Mesenchymal stem cell (in vitro differentiated cells and primary cell): ENCODE data around the gene KIF26B.

Experiments used
- DNase-seq: peaks from one replicate; pipeline ENCODE4 v3.0.0-alpha.2; 2013
- H2AFZ ChIP-seq: one replicate; pipeline ENCODE4 v1.6.1; 2013; ENCODE audit warnings: low read depth, mild to moderate bottlenecking, control low read depth, inconsistent platforms, low read length, moderate library complexity
- H2AK5ac ChIP-seq: 2 replicates; pipeline ENCODE4 v1.6.1; 2013; ENCODE audit warnings: low read length, moderate library complexity, mild to moderate bottlenecking, inconsistent platforms; ENCODE audit not compliant: severe bottlenecking
- H2BK120ac ChIP-seq: one replicate; pipeline ENCODE4 v1.6.1; 2013; ENCODE audit warnings: low read depth, mild to moderate bottlenecking, inconsistent platforms, low read length, moderate library complexity
- H2BK12ac ChIP-seq, 2 experiments: one replicate each; pipeline ENCODE4 v1.6.1; 2013; ENCODE audit warnings: inconsistent platforms in 2 of 2, low read length in 2 of 2, mild to moderate bottlenecking in 2 of 2, moderate library complexity in 2 of 2, control low read depth in 1 of 2
- H2BK15ac ChIP-seq: one replicate; pipeline ENCODE4 v1.6.1; 2013; ENCODE audit warnings: mild to moderate bottlenecking, low read depth, inconsistent platforms; ENCODE audit not compliant: poor library complexity, severe bottlenecking
- H2BK5ac ChIP-seq: 2 replicates; pipeline ENCODE4 v1.6.1; 2013; ENCODE audit warnings: low read depth, mild to moderate bottlenecking, low read length, control low read depth, inconsistent platforms; ENCODE audit not compliant: poor library complexity, severe bottlenecking
- H3K14ac ChIP-seq, 2 experiments: one replicate each; pipeline ENCODE4 v1.6.1; 2013; ENCODE audit warnings: inconsistent platforms in 2 of 2, low read length in 2 of 2, control low read depth in 1 of 2, mild to moderate bottlenecking in 1 of 2, moderate library complexity in 1 of 2
- H3K18ac ChIP-seq, 2 experiments: one replicate each; pipeline ENCODE4 v1.6.1; 2013; ENCODE audit warnings: inconsistent platforms in 2 of 2, low read length in 2 of 2, control low read depth in 1 of 2, low read depth in 1 of 2, mild to moderate bottlenecking in 1 of 2
- H3K23ac ChIP-seq, 2 experiments: one replicate each; pipeline ENCODE4 v1.6.1; 2013; ENCODE audit warnings: inconsistent platforms in 2 of 2, low read length in 2 of 2, mild to moderate bottlenecking in 2 of 2, moderate library complexity in 2 of 2, control low read depth in 1 of 2
- H3K27ac ChIP-seq: 2 replicates; pipeline ENCODE4 v1.5.1; 2013; ENCODE audit warnings: mild to moderate bottlenecking, moderate library complexity, low read length, control low read depth, inconsistent platforms; ENCODE audit not compliant: poor library complexity, severe bottlenecking
- H3K27me3 ChIP-seq, 2 experiments: 2 replicates each; pipeline versions ENCODE4 v1.6.1 to v1.7.0; 2013; ENCODE audit warnings: low read length in 2 of 2, mild to moderate bottlenecking in 2 of 2, moderate library complexity in 2 of 2, control low read depth in 1 of 2, inconsistent platforms in 1 of 2; ENCODE audit not compliant: control insufficient read depth in 1 of 2, insufficient read depth in 1 of 2
- H3K36me3 ChIP-seq, 2 experiments: 2 replicates each; pipeline versions ENCODE4 v1.6.1 to v1.7.0; 2013; ENCODE audit warnings: low read length in 2 of 2, control low read depth in 1 of 2, inconsistent platforms in 1 of 2, low read depth in 1 of 2, mild to moderate bottlenecking in 1 of 2; ENCODE audit not compliant: insufficient read depth in 2 of 2, control insufficient read depth in 1 of 2
- H3K4ac ChIP-seq, 2 experiments: one replicate each; pipeline ENCODE4 v1.6.1; 2013; ENCODE audit warnings: inconsistent platforms in 2 of 2, low read length in 2 of 2, mild to moderate bottlenecking in 2 of 2, moderate library complexity in 2 of 2, control low read depth in 1 of 2, low read depth in 1 of 2
- H3K4me1 ChIP-seq: 2 replicates; pipeline ENCODE4 v1.6.1; 2013; ENCODE audit warnings: low read depth, low read length, control low read depth; ENCODE audit not compliant: control insufficient read depth, insufficient read depth
- H3K4me2 ChIP-seq: 2 replicates; pipeline ENCODE4 v1.6.1; 2013; ENCODE audit warnings: low read length, mild to moderate bottlenecking, inconsistent platforms; ENCODE audit not compliant: poor library complexity, severe bottlenecking
- H3K4me3 ChIP-seq, 2 experiments: 2 replicates each; pipeline versions ENCODE4 v1.5.1 to v1.7.0; 2013; ENCODE audit warnings: low read length in 2 of 2, mild to moderate bottlenecking in 2 of 2, control low read depth in 1 of 2, low read depth in 1 of 2; ENCODE audit not compliant: insufficient read depth in 1 of 2
- H3K79me1 ChIP-seq: replicated peaks from 2 replicates; pipeline ENCODE4 v1.6.1; 2013; ENCODE audit warnings: mild to moderate bottlenecking, control low read depth, low read length, inconsistent platforms; ENCODE audit not compliant: poor library complexity, severe bottlenecking
- H3K9ac ChIP-seq: 2 replicates; pipeline ENCODE4 v1.7.0; 2013; ENCODE audit warnings: mild to moderate bottlenecking, low read length, moderate library complexity
- H3K9me3 ChIP-seq: 2 replicates; pipeline ENCODE4 v1.7.0; 2013; ENCODE audit warnings: mild to moderate bottlenecking, low read length; ENCODE audit not compliant: control insufficient read depth
- H4K8ac ChIP-seq: one replicate; pipeline ENCODE4 v1.6.1; 2013; ENCODE audit warnings: inconsistent platforms, mild to moderate bottlenecking, low read length, moderate library complexity
- H4K91ac ChIP-seq: one replicate; pipeline ENCODE4 v1.6.1; 2013; ENCODE audit warnings: mild to moderate bottlenecking, low read length, inconsistent platforms
- WGBS: methylation state at CpG from one replicate; pipeline ENCODE4 v1.1.7; 2013; ENCODE audit warnings: mixed read lengths; 5-methylcytosine and 5-hydroxymethylcytosine counted together

KIF26B gene

GRCh38 chr1:245377854-245378253 is 223.1 kb downstream of the KIF26B start:
- WGBS, result 95% methylated on average over 5 of the region's 5 CpGs
- H2BK120ac ChIP-seq, result no peak overlapping the region
- DNase-seq, result no peak
- H2BK12ac ChIP-seq, result no peak overlapping the region
- no peak overlapping the region for H2BK15ac ChIP-seq
- H2BK5ac ChIP-seq, result no peak overlapping the region
- no peak overlapping the region for H4K8ac ChIP-seq
- no peak overlapping the region for H3K14ac ChIP-seq
- peaks cover 0 to 8% of the 10 kb centered on the region in 2 experiments for H3K27me3 ChIP-seq
- no peak overlapping the region for H3K18ac ChIP-seq
- no peak overlapping the region for H3K4me2 ChIP-seq
- no peak overlapping the region for H2AFZ ChIP-seq
- H3K9me3 ChIP-seq, result no peaks in the 10 kb centered on the region
- no peak overlapping the region for H3K4ac ChIP-seq
- H3K79me1 ChIP-seq, result no peaks in the 10 kb centered on the region
- H3K36me3 ChIP-seq, result no peaks in the 10 kb centered on the region
- no peak overlapping the region for H3K9ac ChIP-seq
- H3K23ac ChIP-seq, result no peak overlapping the region
- H4K91ac ChIP-seq, result no peak overlapping the region
- H3K4me3 ChIP-seq, result no peak overlapping the region
- H2AK5ac ChIP-seq, result no peak overlapping the region
- no peak overlapping the region for H3K27ac ChIP-seq
- H3K4me1 ChIP-seq, result no peaks in the 10 kb centered on the region

- Histone ChIP-seq H3K36me3 (no peaks in the 10 kb centered on the region), H3K4me2 (no peak overlapping the region), H3K14ac (no peak overlapping the region), H4K8ac (no peak overlapping the region), H3K9me3 (no peaks in the 10 kb centered on the region), H3K79me1 (no peaks in the 10 kb centered on the region), H3K4me3 (no peak overlapping the region), H2BK120ac (no peak overlapping the region), H2BK5ac (no peak overlapping the region), H3K4me1 (no peaks in the 10 kb centered on the region), H2AK5ac (no peak overlapping the region), H3K27me3 (peaks cover 0 to 11% of the 10 kb centered on the region in 2 experiments), H3K9ac (no peak overlapping the region), H3K4ac (no peak overlapping the region), H3K23ac (no peak overlapping the region), H4K91ac (peak overlapping the region; percentile 15), H3K27ac (no peak overlapping the region), H2BK12ac (no peak overlapping the region), H2BK15ac (no peak overlapping the region), H3K18ac (peak overlapping the region in 1 of 2 experiments; percentile 10), H2AFZ (no peak overlapping the region)
- 71% methylated on average over 1 of the region's 2 CpGs for WGBS
- DNase-seq, result no peak
Observed at GRCh38 chr1:245378311-245378722, 223.5 kb downstream of the KIF26B start.

GRCh38 chr1:245378745-245379144 is 224.0 kb downstream of the KIF26B start:
- Histone ChIP-seq H3K36me3 (no peaks in the 10 kb centered on the region), H2BK5ac (no peak overlapping the region)
- DNase-seq, result no peak

GRCh38 chr1:245380790-245381535 is 226.2 kb downstream of the KIF26B start:
- Histone ChIP-seq H3K18ac (no peak overlapping the region), H2BK120ac (no peak overlapping the region), H3K27me3 (peaks cover 14 to 17% of the 10 kb centered on the region in 2 experiments), H3K79me1 (no peaks in the 10 kb centered on the region), H2BK15ac (no peak overlapping the region), H2AK5ac (no peak overlapping the region), H3K9ac (no peak overlapping the region), H3K4ac (no peak overlapping the region), H2AFZ (no peak overlapping the region), H3K27ac (no peak overlapping the region), H3K4me1 (peaks cover 2% of the 10 kb centered on the region), H4K91ac (no peak overlapping the region), H3K9me3 (no peaks in the 10 kb centered on the region), H4K8ac (no peak overlapping the region), H3K4me2 (no peak overlapping the region), H2BK5ac (no peak overlapping the region), H3K23ac (no peak overlapping the region), H3K14ac (no peak overlapping the region), H3K4me3 (no peak overlapping the region), H2BK12ac (no peak overlapping the region), H3K36me3 (no peaks in the 10 kb centered on the region)
- DNase-seq, result no peak
- 88% methylated on average over 11 of the region's 11 CpGs for WGBS

More at GRCh38 chr1:245378745-245379144, 224.0 kb downstream of the KIF26B start:
- Histone ChIP-seq H4K91ac (no peak overlapping the region), H2BK15ac (no peak overlapping the region), H3K4me3 (no peak overlapping the region), H2AFZ (no peak overlapping the region), H3K27me3 (peaks cover 4 to 15% of the 10 kb centered on the region in 2 experiments), H3K9me3 (no peaks in the 10 kb centered on the region), H3K14ac (no peak overlapping the region), H3K4me2 (no peak overlapping the region), H3K9ac (no peak overlapping the region), H3K27ac (no peak overlapping the region), H3K18ac (peak overlapping the region in 1 of 2 experiments; percentile 10), H2BK120ac (no peak overlapping the region), H3K23ac (no peak overlapping the region), H3K79me1 (no peaks in the 10 kb centered on the region), H3K4ac (no peak overlapping the region), H4K8ac (no peak overlapping the region), H3K4me1 (no peaks in the 10 kb centered on the region), H2AK5ac (no peak overlapping the region), H2BK12ac (no peak overlapping the region)
- 97% methylated on average over 2 of the region's 5 CpGs for WGBS
